VCaP (cell line): Measurements from ENCODE around the gene PARD6G.

Experiments
- H3K27ac ChIP-seq: fragments of 450-650 bp; 2 replicates; pipeline ENCODE4 v1.5.1; 2017
- TF ChIP-seq, protein P1 (sequence below): fragments of 450-650 bp; conservative IDR thresholded peaks from 2 replicates; pipeline ENCODE4 v1.5.1; 2017; ENCODE audit warnings: mild to moderate bottlenecking, moderate library complexity

The PARD6G gene

DNA sequence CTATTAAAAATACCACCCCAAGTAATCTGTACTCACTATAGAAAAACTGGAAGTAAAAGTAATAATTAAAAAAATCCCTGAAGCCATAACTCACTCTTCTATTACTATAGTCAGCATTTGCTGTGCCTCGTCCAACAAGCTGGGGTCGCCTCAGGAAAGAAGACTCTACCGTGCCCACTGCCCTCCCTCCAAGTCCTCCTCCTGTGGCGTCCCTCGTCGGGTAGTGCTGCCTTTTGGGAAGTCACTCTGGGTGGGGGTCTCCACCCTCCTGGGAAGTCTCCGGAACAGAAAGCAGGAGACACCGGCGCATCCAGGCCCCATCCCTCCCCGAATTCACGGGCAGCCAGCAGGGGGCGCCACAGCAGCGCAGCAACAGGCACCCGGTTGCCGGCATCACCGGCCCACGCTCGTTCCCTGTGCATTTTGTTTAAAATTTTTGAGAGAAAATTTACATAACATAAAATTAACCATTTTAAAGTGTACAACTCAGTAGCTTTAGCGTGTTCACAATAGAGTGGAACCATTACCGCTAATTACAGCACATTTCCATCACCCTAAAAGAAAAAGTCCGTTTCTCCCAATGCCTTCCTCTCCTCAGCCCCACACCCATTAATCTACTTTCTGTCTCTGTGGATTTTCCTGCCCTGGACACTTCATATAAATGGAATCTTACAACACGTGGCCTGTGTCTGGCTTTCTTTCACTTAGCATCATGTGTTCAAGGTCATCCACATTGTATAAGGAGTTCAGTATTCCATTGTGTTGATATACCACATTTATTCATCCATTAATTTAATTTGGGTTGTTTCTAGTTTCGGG is 76.1 kb downstream of the PARD6G start:
- H3K27ac ChIP-seq, result no peak overlapping the region
- TF ChIP-seq, protein P1, sequence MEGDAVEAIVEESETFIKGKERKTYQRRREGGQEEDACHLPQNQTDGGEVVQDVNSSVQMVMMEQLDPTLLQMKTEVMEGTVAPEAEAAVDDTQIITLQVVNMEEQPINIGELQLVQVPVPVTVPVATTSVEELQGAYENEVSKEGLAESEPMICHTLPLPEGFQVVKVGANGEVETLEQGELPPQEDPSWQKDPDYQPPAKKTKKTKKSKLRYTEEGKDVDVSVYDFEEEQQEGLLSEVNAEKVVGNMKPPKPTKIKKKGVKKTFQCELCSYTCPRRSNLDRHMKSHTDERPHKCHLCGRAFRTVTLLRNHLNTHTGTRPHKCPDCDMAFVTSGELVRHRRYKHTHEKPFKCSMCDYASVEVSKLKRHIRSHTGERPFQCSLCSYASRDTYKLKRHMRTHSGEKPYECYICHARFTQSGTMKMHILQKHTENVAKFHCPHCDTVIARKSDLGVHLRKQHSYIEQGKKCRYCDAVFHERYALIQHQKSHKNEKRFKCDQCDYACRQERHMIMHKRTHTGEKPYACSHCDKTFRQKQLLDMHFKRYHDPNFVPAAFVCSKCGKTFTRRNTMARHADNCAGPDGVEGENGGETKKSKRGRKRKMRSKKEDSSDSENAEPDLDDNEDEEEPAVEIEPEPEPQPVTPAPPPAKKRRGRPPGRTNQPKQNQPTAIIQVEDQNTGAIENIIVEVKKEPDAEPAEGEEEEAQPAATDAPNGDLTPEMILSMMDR, result peak; percentile 94

DNA sequence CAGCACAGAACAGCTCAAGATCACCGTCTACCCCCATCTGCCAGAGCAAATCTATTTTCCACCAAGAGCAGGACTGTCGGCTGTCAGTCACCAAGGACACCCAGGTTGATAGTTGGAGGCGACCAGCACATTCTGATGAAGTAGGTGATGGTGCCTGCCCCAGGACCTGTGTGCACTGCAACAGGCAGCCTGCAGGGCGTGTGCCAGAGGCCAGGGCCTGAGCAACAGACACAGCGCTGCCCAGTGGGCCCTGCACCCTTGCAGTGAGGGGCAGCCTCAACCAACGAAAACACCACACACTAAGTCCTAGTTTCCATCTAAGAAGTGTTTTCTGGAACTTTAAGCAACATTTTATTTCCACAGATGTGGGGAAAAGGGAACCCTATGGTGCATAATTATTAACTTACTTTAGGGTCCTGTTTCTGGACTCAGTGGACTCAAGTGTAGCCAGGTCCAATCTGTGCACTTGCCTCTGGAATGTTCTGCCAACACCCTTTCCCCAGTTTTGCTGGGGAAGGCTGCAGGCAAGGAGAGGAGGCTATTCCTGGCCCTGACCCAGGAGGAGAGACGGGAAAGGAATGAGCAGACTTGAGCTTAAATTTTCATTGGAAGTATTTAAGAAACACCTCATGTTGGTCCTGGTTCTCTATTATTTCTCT is 76.8 kb downstream of the PARD6G start:
- TF ChIP-seq, protein P1, result no peak
- H3K27ac ChIP-seq, result no peak overlapping the region

DNA sequence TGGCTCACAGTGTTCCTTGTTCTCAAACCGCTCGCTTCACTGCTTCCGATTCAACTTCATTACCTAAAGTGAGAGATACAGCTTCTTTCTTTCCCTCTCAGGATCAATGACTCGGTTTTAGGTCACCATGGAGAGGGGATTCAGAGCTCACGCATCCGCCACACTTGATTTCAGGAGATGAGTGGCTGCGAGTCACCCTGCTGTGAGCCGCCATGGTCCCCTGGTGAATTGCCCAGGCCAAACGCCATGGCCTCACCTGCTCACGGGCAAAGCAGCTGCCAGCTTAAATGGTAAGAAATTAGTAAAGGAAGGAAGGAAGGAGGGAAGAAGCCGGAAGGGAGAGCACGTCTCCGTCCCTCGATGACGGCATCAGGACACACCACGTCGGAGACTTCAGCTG is 77.7 kb downstream of the PARD6G start:
- TF ChIP-seq, protein P1, result no peak
- no peak overlapping the region for H3K27ac ChIP-seq

DNA sequence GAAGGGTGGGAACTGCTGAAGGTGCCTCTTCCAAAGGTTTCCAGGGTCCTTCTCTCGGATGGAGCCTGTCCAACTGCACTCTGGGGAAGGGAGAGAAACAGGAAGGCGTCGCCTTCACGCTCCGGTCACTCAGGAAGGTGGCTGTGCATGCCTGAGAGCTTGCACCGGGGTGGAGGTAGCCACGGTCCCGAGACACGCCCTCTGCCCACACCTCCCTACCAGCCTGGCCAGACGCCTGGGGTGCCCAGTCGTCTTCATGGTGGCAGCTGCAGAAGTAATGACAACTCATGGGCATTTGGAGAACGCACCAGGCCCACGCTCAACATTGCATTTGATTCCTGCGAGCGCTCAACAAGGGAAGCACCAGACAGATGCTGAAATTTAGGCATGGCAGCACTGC is 78.3 kb downstream of the PARD6G start:
- TF ChIP-seq, protein P1, result no peak
- H3K27ac ChIP-seq, result no peak overlapping the region

DNA sequence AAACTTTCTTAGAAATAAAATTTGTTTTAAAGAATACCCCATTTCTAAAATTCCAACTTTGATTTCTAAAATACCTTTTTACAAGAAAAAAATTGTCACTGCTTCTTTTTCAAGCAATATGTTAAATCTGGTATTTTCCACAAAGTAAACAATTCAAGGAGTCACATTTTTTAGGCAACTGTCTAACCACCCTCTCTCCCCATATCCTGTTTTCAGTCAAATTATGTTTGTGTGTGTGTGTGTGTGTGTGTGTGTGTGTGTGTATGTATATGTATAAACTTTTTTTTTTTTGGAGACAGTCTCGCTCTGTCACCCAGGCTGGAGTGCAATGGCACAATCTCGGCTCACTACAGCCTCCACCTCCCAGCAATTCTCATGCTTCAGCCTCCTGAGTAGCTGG is 79.0 kb downstream of the PARD6G start:
- no peak overlapping the region for H3K27ac ChIP-seq
- TF ChIP-seq, protein P1, result no peak

DNA sequence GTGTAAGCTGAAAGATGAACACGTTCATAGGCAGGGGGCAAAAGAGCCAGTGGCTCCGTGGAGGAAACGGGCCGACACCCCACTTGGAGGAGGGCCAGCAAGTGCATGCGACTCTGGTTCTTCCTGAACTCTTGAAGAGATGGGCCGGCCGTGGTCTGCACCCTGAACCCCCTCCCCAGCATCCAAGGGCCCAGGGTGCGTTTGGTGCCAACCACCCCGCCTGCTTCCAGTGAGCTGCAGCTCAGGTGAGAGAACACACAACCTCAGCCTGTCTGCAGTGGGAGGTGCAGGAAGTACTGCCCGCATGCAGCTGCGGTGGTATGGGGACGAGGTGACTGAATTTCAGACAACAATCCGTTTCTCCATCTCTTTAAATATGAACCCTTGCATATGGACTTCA is 79.4 kb downstream of the PARD6G start:
- no peak overlapping the region for H3K27ac ChIP-seq
- TF ChIP-seq, protein P1, result no peak

DNA sequence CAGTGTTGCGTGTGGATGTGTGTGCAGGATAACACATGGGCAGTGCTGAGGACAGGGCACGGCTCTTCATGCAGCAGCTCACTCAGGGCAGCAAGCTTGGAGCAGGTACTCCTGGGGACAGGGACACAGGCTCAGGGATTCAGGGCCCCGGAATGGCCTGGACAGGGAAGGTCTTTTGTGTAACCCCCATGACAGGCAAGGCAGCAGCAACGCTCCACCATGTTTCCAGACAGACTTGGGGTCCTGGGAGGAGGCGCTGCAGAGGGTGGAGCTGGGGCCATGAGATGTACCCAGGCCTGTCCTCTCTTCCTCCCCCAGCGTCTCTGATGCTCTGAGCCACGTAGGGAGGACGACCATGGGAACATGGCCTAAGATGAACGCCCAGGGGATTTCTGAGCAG is 80.0 kb downstream of the PARD6G start:
- TF ChIP-seq, protein P1, result no peak
- H3K27ac ChIP-seq, result no peak overlapping the region
